Glutamatergic neuron (in vitro differentiated cells): ENCODE results near the gene CELF5. TPM values are rescaled to one million over a fixed set of nuclear protein-coding genes. Genes with fewer than 3 reads are reported as not detected.
"Not testable (repeated sequence)": the region's sequence is repeated elsewhere in the genome, so short reads cannot be mapped to it uniquely, and the experiment has no call there.

ENCODE experiments used
- DNase-seq: peaks from one replicate; pipeline ENCODE4 v3.0.0; 2022
- H3K27ac Mint-ChIP-seq: one replicate; pipeline ENCODE4 v1.8.0; 2020; ENCODE audit warnings: mild to moderate bottlenecking, mixed read lengths, inconsistent platforms; ENCODE audit not compliant: unreplicated experiment
- H3K27me3 Mint-ChIP-seq: one replicate; pipeline ENCODE4 v1.8.0; 2020; ENCODE audit warnings: mild to moderate bottlenecking, moderate library complexity, mixed read lengths, inconsistent platforms; ENCODE audit not compliant: unreplicated experiment
- H3K36me3 Mint-ChIP-seq: one replicate; pipeline ENCODE4 v1.8.0; 2020; ENCODE audit warnings: mild to moderate bottlenecking, mixed read lengths, inconsistent platforms; ENCODE audit not compliant: unreplicated experiment
- H3K4me1 Mint-ChIP-seq: one replicate; pipeline ENCODE4 v1.8.0; 2020; ENCODE audit warnings: mild to moderate bottlenecking, low read depth, mixed read lengths, inconsistent platforms; ENCODE audit not compliant: unreplicated experiment
- H3K4me3 Mint-ChIP-seq: one replicate; pipeline ENCODE4 v1.8.0; 2020; ENCODE audit warnings: mild to moderate bottlenecking, mixed read lengths, inconsistent platforms; ENCODE audit not compliant: unreplicated experiment
- H3K9me3 Mint-ChIP-seq: one replicate; pipeline ENCODE4 v1.8.0; 2020; ENCODE audit warnings: mild to moderate bottlenecking, moderate library complexity, mixed read lengths, inconsistent platforms; ENCODE audit not compliant: unreplicated experiment
- CTCF ChIP-seq: fragments of 200-600 bp; sonication (generic); IDR thresholded peaks from one replicate; pipeline ENCODE4 v1.5.0; 2021; ENCODE audit not compliant: partially characterized antibody, unreplicated experiment
- total RNA-seq: library from RNA; stranded (reverse); fragmentation: NEBNext Ultra II Directional; extraction: Animal tissue kit (Norgen Biotek cat#: 25700); gene quantifications from one replicate; pipeline ENCODE4 v1.2.1, GENCODE V29; 2021; ENCODE audit not compliant: unreplicated experiment

CELF5 gene
- total RNA-seq, 1 donor from 2014 or later, result 12.5 TPM

- no peaks in the 10 kb centered on the region for H3K36me3 Mint-ChIP-seq
These were observed 112.4 kb downstream of the CELF5 start for GRCh38 chr19:3336680-3337523.

GRCh38 chr19:3338541-3339181 lies 114.2 kb downstream of the CELF5 start:
- Mint-ChIP-seq H3K4me3 (no peak overlapping the region), H3K27me3 (peaks cover 7% of the 10 kb centered on the region), H3K27ac (no peak overlapping the region), H3K4me1 (no peaks in the 10 kb centered on the region), H3K36me3 (no peaks in the 10 kb centered on the region), H3K9me3 (peaks cover 2% of the 10 kb centered on the region)
- no peak for TF ChIP-seq CTCF
- DNase-seq, result no peak

More at GRCh38 chr19:3336680-3337523, 112.4 kb downstream of the CELF5 start:
- Mint-ChIP-seq H3K27ac (no peak overlapping the region), H3K4me3 (no peak overlapping the region), H3K27me3 (peaks cover 10% of the 10 kb centered on the region), H3K4me1 (no peaks in the 10 kb centered on the region), H3K9me3 (peaks cover 3% of the 10 kb centered on the region)
- TF ChIP-seq CTCF, result no peak
- no peak for DNase-seq

GRCh38 chr19:3340340-3340739 lies 115.9 kb downstream of the CELF5 start:
- H3K9me3 Mint-ChIP-seq, result peaks cover 2% of the 10 kb centered on the region
- H3K4me3 Mint-ChIP-seq, result no peak overlapping the region
- DNase-seq, result no peak
- H3K36me3 Mint-ChIP-seq, result no peaks in the 10 kb centered on the region
- no peaks in the 10 kb centered on the region for H3K4me1 Mint-ChIP-seq
- H3K27me3 Mint-ChIP-seq, result peaks cover 4% of the 10 kb centered on the region
- no peak overlapping the region for H3K27ac Mint-ChIP-seq
- no peak for TF ChIP-seq CTCF

GRCh38 chr19:3342246-3342645 lies 117.8 kb downstream of the CELF5 start:
- H3K9me3 Mint-ChIP-seq, result peaks cover 2% of the 10 kb centered on the region
- no peak for TF ChIP-seq CTCF
- H3K27ac Mint-ChIP-seq, result no peak overlapping the region

GRCh38 chr19:3342962-3343361 lies 118.5 kb downstream of the CELF5 start:
- not testable (repeated sequence) for H3K27me3 Mint-ChIP-seq, H3K4me1 Mint-ChIP-seq, H3K9me3 Mint-ChIP-seq, DNase-seq, H3K36me3 Mint-ChIP-seq, H3K4me3 Mint-ChIP-seq, H3K27ac Mint-ChIP-seq

More at GRCh38 chr19:3342246-3342645, 117.8 kb downstream of the CELF5 start:
- Mint-ChIP-seq H3K4me3 (no peak overlapping the region), H3K36me3 (no peaks in the 10 kb centered on the region), H3K27me3 (peaks cover 4% of the 10 kb centered on the region), H3K4me1 (no peaks in the 10 kb centered on the region)
- no peak for DNase-seq
